ENCODE data around the gene UROS. TPM values are rescaled to one million over a fixed set of nuclear protein-coding genes. Genes with fewer than 3 reads are reported as not detected.

UROS gene
- polyA plus RNA-seq, 3 donors from 2014 or later: 73.6 to 118 (median 95.1) TPM

GRCh38 chr10:125846894-125847293 is 23.8 kb upstream of the UROS start:
- Mint-ChIP-seq H3K9me3 (no peaks in the 10 kb centered on the region), H3K4me1 (no peaks in the 10 kb centered on the region), H3K36me3 (peaks cover 8 to 28% (median 10%) of the 10 kb centered on the region in 3 donors), H3K27me3 (ENCODE audit: low read depth in 3 of 3) (peaks cover 0 to 2% (median 1%) of the 10 kb centered on the region in 3 donors), H3K4me3 (no peak overlapping the region), H3K27ac (no peak overlapping the region)
- DNase-seq: no peak

- Mint-ChIP-seq H3K4me3 (no peak overlapping the region), H3K27me3 (ENCODE audit: low read depth in 3 of 3) (peaks cover 0 to 2% (median 1%) of the 10 kb centered on the region in 3 donors), H3K9me3 (no peaks in the 10 kb centered on the region), H3K27ac (peak overlapping the region in 1 of 6 donors; percentile 35), H3K36me3 (peaks cover 6 to 25% (median 7%) of the 10 kb centered on the region in 3 donors), H3K4me1 (no peaks in the 10 kb centered on the region)
- DNase-seq: no peak
Measured at GRCh38 chr10:125845617-125846016, 22.6 kb upstream of the UROS start.

GRCh38 chr10:125844751-125845221 is 21.7 kb upstream of the UROS start:
- Mint-ChIP-seq H3K4me3 (no peak overlapping the region), H3K4me1 (no peaks in the 10 kb centered on the region), H3K27ac (peak overlapping the region in 2 of 6 donors; percentile 11 to 12), H3K27me3 (ENCODE audit: low read depth in 3 of 3) (peaks cover 0 to 2% (median 1%) of the 10 kb centered on the region in 3 donors), H3K9me3 (no peaks in the 10 kb centered on the region), H3K36me3 (peaks cover 3 to 31% (median 9%) of the 10 kb centered on the region in 3 donors)
- no peak for DNase-seq

- H3K4me3 Mint-ChIP-seq: no peak overlapping the region
- no peak for DNase-seq
- peaks cover 0 to 5% (median 1%) of the 10 kb centered on the region in 3 donors for H3K27me3 Mint-ChIP-seq (ENCODE audit: low read depth in 3 of 3)
- no peaks in the 10 kb centered on the region for H3K4me1 Mint-ChIP-seq
- no peaks in the 10 kb centered on the region for H3K9me3 Mint-ChIP-seq
- peak overlapping the region in 1 of 6 donors; percentile 5 for H3K27ac Mint-ChIP-seq
- H3K36me3 Mint-ChIP-seq: peaks cover 3 to 36% (median 11%) of the 10 kb centered on the region in 3 donors
Measured at GRCh38 chr10:125843603-125844329, 20.7 kb upstream of the UROS start.

- no peaks in the 10 kb centered on the region for H3K4me1 Mint-ChIP-seq
- no peaks in the 10 kb centered on the region for H3K9me3 Mint-ChIP-seq
- H3K36me3 Mint-ChIP-seq: peaks cover 2 to 46% (median 18%) of the 10 kb centered on the region in 3 donors
- no peak for DNase-seq
- no peak overlapping the region for H3K4me3 Mint-ChIP-seq
- peaks cover 0 to 3% (median 1%) of the 10 kb centered on the region in 3 donors for H3K27me3 Mint-ChIP-seq (ENCODE audit: low read depth in 3 of 3)
- no peak overlapping the region for H3K27ac Mint-ChIP-seq
Measured at GRCh38 chr10:125840955-125841354, 17.9 kb upstream of the UROS start.

GRCh38 chr10:125840406-125840805 is 17.3 kb upstream of the UROS start:
- Mint-ChIP-seq H3K4me1 (no peaks in the 10 kb centered on the region), H3K27ac (peak overlapping the region in 1 of 6 donors; percentile 38), H3K4me3 (no peak overlapping the region), H3K9me3 (no peaks in the 10 kb centered on the region), H3K27me3 (ENCODE audit: low read depth in 3 of 3) (peaks cover 0 to 3% (median 1%) of the 10 kb centered on the region in 3 donors), H3K36me3 (peaks cover 5 to 51% (median 23%) of the 10 kb centered on the region in 3 donors)
- no peak for DNase-seq

- no peak for DNase-seq
- peaks cover 5 to 52% (median 23%) of the 10 kb centered on the region in 3 donors for H3K36me3 Mint-ChIP-seq
- H3K27ac Mint-ChIP-seq: peak overlapping the region in 1 of 6 donors; percentile 34
- no peaks in the 10 kb centered on the region for H3K4me1 Mint-ChIP-seq
- no peaks in the 10 kb centered on the region for H3K9me3 Mint-ChIP-seq
- no peak overlapping the region for H3K4me3 Mint-ChIP-seq
- H3K27me3 Mint-ChIP-seq (ENCODE audit: low read depth in 3 of 3): peaks cover 0 to 4% (median 1%) of the 10 kb centered on the region in 3 donors
Measured at GRCh38 chr10:125838802-125839575, 15.9 kb upstream of the UROS start.

GRCh38 chr10:125836746-125837145 is 13.7 kb upstream of the UROS start:
- peaks cover 8 to 56% (median 23%) of the 10 kb centered on the region in 3 donors for H3K36me3 Mint-ChIP-seq
- H3K27ac Mint-ChIP-seq: peak overlapping the region in 1 of 6 donors; percentile 56

GRCh38 chr10:125828311-125828710 is 5.3 kb upstream of the UROS start:
- Mint-ChIP-seq H3K4me1 (peaks cover 5 to 6% of the 10 kb centered on the region in 2 donors), H3K4me3 (no peak overlapping the region), H3K27me3 (ENCODE audit: low read depth in 3 of 3) (no peaks in the 10 kb centered on the region), H3K27ac (no peak overlapping the region), H3K9me3 (no peaks in the 10 kb centered on the region), H3K36me3 (peaks cover 7 to 22% (median 13%) of the 10 kb centered on the region in 3 donors)
- no peak for DNase-seq

More at GRCh38 chr10:125836746-125837145, 13.7 kb upstream of the UROS start:
- Mint-ChIP-seq H3K27me3 (ENCODE audit: low read depth in 3 of 3) (peaks cover 0 to 4% (median 0%) of the 10 kb centered on the region in 3 donors), H3K4me1 (no peaks in the 10 kb centered on the region), H3K9me3 (no peaks in the 10 kb centered on the region), H3K4me3 (no peak overlapping the region)
- DNase-seq: no peak

GRCh38 chr10:125827133-125827532 is 4.1 kb upstream of the UROS start:
- Mint-ChIP-seq H3K27ac (peak overlapping the region in 1 of 6 donors; percentile 6), H3K36me3 (peaks cover 7 to 22% (median 13%) of the 10 kb centered on the region in 3 donors), H3K4me3 (no peak overlapping the region), H3K9me3 (no peaks in the 10 kb centered on the region), H3K4me1 (peaks cover 6 to 7% of the 10 kb centered on the region in 2 donors), H3K27me3 (ENCODE audit: low read depth in 3 of 3) (no peaks in the 10 kb centered on the region)
- DNase-seq: no peak

- peaks cover 0 to 3% (median 2%) of the 10 kb centered on the region in 3 donors for H3K27me3 Mint-ChIP-seq (ENCODE audit: low read depth in 3 of 3)
- no peak overlapping the region for H3K27ac Mint-ChIP-seq
- no peak overlapping the region for H3K4me3 Mint-ChIP-seq
- peaks cover 4 to 10% (median 7%) of the 10 kb centered on the region in 3 donors for H3K36me3 Mint-ChIP-seq
- no peak for DNase-seq
- peaks cover 6 to 7% of the 10 kb centered on the region in 2 donors for H3K4me1 Mint-ChIP-seq
- H3K9me3 Mint-ChIP-seq: no peaks in the 10 kb centered on the region
Measured at GRCh38 chr10:125824736-125825135, 1.7 kb upstream of the UROS start.

GRCh38 chr10:125823663-125824251 is 699 bp upstream of the UROS start:
- H3K4me1 Mint-ChIP-seq: peaks cover 6 to 7% of the 10 kb centered on the region in 2 donors
- H3K9me3 Mint-ChIP-seq: no peaks in the 10 kb centered on the region
- H3K27ac Mint-ChIP-seq: no peak overlapping the region
- DNase-seq: no peak
- peaks cover 4 to 10% (median 7%) of the 10 kb centered on the region in 3 donors for H3K36me3 Mint-ChIP-seq
- H3K4me3 Mint-ChIP-seq: no peak overlapping the region
- peaks cover 0 to 3% (median 2%) of the 10 kb centered on the region in 3 donors for H3K27me3 Mint-ChIP-seq (ENCODE audit: low read depth in 3 of 3)

- peak overlapping the region; percentile 61 to 85 (median 77) for H3K4me3 Mint-ChIP-seq
- DNase-seq: peak; percentile 6 to 13 (median 12)
- peaks cover 0 to 2% (median 0%) of the 10 kb centered on the region in 3 donors for H3K36me3 Mint-ChIP-seq
- peaks cover 0 to 4% (median 3%) of the 10 kb centered on the region in 3 donors for H3K27me3 Mint-ChIP-seq (ENCODE audit: low read depth in 3 of 3)
- peaks cover 0 to 2% of the 10 kb centered on the region in 2 donors for H3K4me1 Mint-ChIP-seq
- peak overlapping the region in 2 of 6 donors; percentile 85 to 88 for H3K27ac Mint-ChIP-seq
- H3K9me3 Mint-ChIP-seq: no peaks in the 10 kb centered on the region
Measured at GRCh38 chr10:125820701-125821100, 2.4 kb downstream of the UROS start.
